Renal pelvis (tissue), 4 donors: ENCODE measurements around the gene ARL8B. TPM values are rescaled to one million over a fixed set of nuclear protein-coding genes. Genes with fewer than 3 reads are reported as not detected.

ENCODE experiments used
- DNase-seq: peaks from one replicate; pipeline ENCODE4 v3.0.0-alpha.2; 2013
- polyA plus RNA-seq, 3 donors: library from polyadenylated mRNA; unstranded; fragments of 120-200 nt; gene quantifications; one replicate each; pipeline ENCODE4 v1.2.1, GENCODE V29; 2013; ENCODE audit not compliant: insufficient read length in 3 of 3

ARL8B gene
- polyA plus RNA-seq, 3 donors, result 67.0 to 69.2 (median 68.4) TPM

GRCh38 chr3:5202222-5202621, 80.1 kb downstream of the ARL8B start:
- no peak for DNase-seq

GRCh38 chr3:5205165-5205941, 83.3 kb downstream of the ARL8B start:
- DNase-seq, result no peak

GRCh38 chr3:5210926-5211325, 88.8 kb downstream of the ARL8B start:
- no peak for DNase-seq

GRCh38 chr3:5212628-5213573, 90.8 kb downstream of the ARL8B start:
- no peak for DNase-seq

- DNase-seq, result no peak
These were observed 91.5 kb downstream of the ARL8B start for GRCh38 chr3:5213574-5213966.

- no peak for DNase-seq
These were observed 92.3 kb downstream of the ARL8B start for GRCh38 chr3:5214352-5214751.

- no peak for DNase-seq
These were observed 95.9 kb downstream of the ARL8B start for GRCh38 chr3:5217824-5218595.

GRCh38 chr3:5218815-5219214, 96.7 kb downstream of the ARL8B start:
- no peak for DNase-seq

GRCh38 chr3:5219216-5219615, 97.1 kb downstream of the ARL8B start:
- DNase-seq, result no peak

- DNase-seq, result no peak
These were observed 98.1 kb downstream of the ARL8B start for GRCh38 chr3:5220193-5220592.

- no peak for DNase-seq
These were observed 98.8 kb downstream of the ARL8B start for GRCh38 chr3:5220667-5221431.

GRCh38 chr3:5221701-5222100, 99.6 kb downstream of the ARL8B start:
- DNase-seq, result no peak

- DNase-seq, result no peak
These were observed 100.4 kb downstream of the ARL8B start for GRCh38 chr3:5222283-5223005.

GRCh38 chr3:5226783-5227182, 104.7 kb downstream of the ARL8B start:
- DNase-seq, result peak; percentile 37

GRCh38 chr3:5227812-5228211, 105.7 kb downstream of the ARL8B start:
- DNase-seq, result no peak

- no peak for DNase-seq
These were observed 107.3 kb downstream of the ARL8B start for GRCh38 chr3:5229414-5229813.
